SKM-1 (cell line): Measurements from ENCODE around the gene APOM.
A peak's percentile ranks its signal among the peaks of the same experiment; 100 is the strongest.

ENCODE experiments used
- DNase-seq: peaks from one replicate; lab custom pipeline; 2025; ENCODE audit not compliant: unreplicated experiment; lab: John Stamatoyannopoulos, UW

Gene APOM

GRCh38 chr6:31702819-31703716 lies 47.4 kb downstream of the APOM start, which contains the start of gene ABHD16A:
ABHD16A (minus strand) TSS chr6:31703324; CDS start chr6:31703281, 43 bp downstream.
- DNase-seq = peak; percentile 96

DNA sequence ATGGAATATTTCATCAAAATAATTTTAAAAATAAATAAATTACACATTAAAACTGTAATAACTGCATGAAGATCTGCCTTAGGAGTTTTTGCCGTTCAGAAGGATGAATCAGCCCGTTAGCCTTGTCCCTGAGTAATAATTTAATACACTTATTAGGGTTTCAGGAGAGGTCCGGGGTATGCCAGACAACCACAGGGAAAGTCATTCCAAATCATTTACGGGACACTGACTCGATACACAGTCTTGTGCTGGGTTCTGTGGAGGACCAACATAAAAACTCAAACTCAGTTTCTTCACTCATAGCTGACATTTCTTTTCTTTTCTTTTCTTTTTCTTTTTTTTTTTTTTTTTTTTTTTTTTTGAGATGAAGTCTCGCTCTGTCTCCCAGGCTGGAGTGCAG lies 50.2 kb downstream of the APOM start:
- no peak for DNase-seq

DNA sequence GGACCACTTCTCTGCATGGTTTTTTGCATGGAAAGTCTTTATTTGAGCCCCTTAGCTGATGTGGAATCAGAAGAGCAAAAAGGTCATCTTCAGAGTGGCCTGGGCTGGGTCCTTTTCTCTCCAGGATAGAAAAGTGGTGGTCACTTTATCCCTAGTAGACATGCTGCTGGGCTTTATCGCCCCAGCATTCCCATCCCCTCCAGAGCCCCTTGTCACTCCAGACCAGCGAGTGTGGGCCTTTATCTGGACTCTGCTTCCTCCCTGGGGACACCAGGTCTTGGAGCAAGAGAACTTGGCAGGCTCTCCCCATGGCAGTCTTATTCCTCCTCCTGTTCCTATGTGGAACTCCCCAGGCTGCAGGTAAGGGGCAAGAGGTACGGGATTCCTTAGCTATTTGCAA lies 50.9 kb downstream of the APOM start, which contains the start of gene LY6G6F:
LY6G6F (plus strand) TSS at position 268 of the 400 bp plus-strand sequence; CDS start at position 309, 41 bp downstream.
- no peak for DNase-seq

- no peak for DNase-seq
These were observed 52.0 kb downstream of the APOM start for GRCh38 chr6:31707701-31708100.
